H1 (cell line): Measurements from ENCODE around the gene NHLRC2. TPM values are rescaled to one million over a fixed set of nuclear protein-coding genes. Genes with fewer than 3 reads are reported as not detected.

Experiments used
- CTCF ChIA-PET: fragments of 300-600 bp; sonication (Branson Sonifier 250); formaldehyde crosslinking; loops from one replicate; lab custom pipeline; 2021; ENCODE audit not compliant: partially characterized antibody; lab: Charles Lee
- POLR2A ChIA-PET: fragments of 300-600 bp; sonication (Branson Sonifier 250); formaldehyde crosslinking; loops from one replicate; lab custom pipeline; 2021; ENCODE audit warnings: inconsistent platforms; ENCODE audit not compliant: partially characterized antibody; lab: Charles Lee
- DNase-seq, 2 experiments: peaks; one replicate each; pipeline versions ENCODE4 v3.0.0 to v3.0.0-alpha.2; 2010 to 2022; ENCODE audit warnings: low spot score in 2 of 2, low read depth in 1 of 2, mixed read lengths in 1 of 2
- FAIRE-seq: peaks from 2 replicates; lab custom pipeline; 2011; peaks lifted over from hg19 to GRCh38; lab: Jason Lieb, UNC
- H2AFZ ChIP-seq: 2 replicates; pipeline ENCODE4 v1.8.1; 2012; ENCODE audit warnings: low read length, inconsistent platforms
- H2AK5ac ChIP-seq: 2 replicates; pipeline ENCODE4 v1.6.1; 2013; ENCODE audit warnings: low read depth, low read length
- H2BK120ac ChIP-seq: replicated peaks from 2 replicates; pipeline ENCODE3; 2013; ENCODE audit warnings: low read depth, low read length, inconsistent platforms
- H2BK12ac ChIP-seq: 2 replicates; pipeline ENCODE4 v1.6.1; 2013; ENCODE audit warnings: low read depth, low read length
- H2BK15ac ChIP-seq: 2 replicates; pipeline ENCODE4 v1.6.1; 2013; ENCODE audit warnings: low read length
- H2BK20ac ChIP-seq: 2 replicates; pipeline ENCODE4 v1.6.1; 2013; ENCODE audit warnings: low read length
- H2BK5ac ChIP-seq: 2 replicates; pipeline ENCODE4 v1.6.1; 2013; ENCODE audit warnings: low read depth, low read length
- H3K14ac ChIP-seq: 2 replicates; pipeline ENCODE4 v1.6.1; 2013; ENCODE audit warnings: inconsistent platforms; ENCODE audit not compliant: insufficient read length
- H3K18ac ChIP-seq: 2 replicates; pipeline ENCODE4 v1.6.1; 2013; ENCODE audit warnings: low read length; ENCODE audit errors: extremely low read depth
- H3K23ac ChIP-seq: 2 replicates; pipeline ENCODE4 v1.6.1; 2013; ENCODE audit warnings: inconsistent platforms; ENCODE audit not compliant: insufficient read length
- H3K23me2 ChIP-seq: 2 replicates; pipeline ENCODE4 v1.6.1; 2013; ENCODE audit warnings: low read depth, low read length
- H3K27ac ChIP-seq: 2 replicates; pipeline ENCODE4 v1.6.1; 2011; ENCODE audit warnings: low read depth, low read length, inconsistent platforms
- H3K27me3 ChIP-seq, 4 experiments: replicated peaks in 1 of 4; 1 replicate in 1 of 4; 2 replicates in 3 of 4; pipeline versions ENCODE4 v1.6.1 to v1.8.1; 2011 to 2013; ENCODE audit warnings: low read length in 3 of 4, mild to moderate bottlenecking in 3 of 4, inconsistent platforms in 2 of 4, mixed read lengths in 2 of 4, moderate library complexity in 1 of 4; ENCODE audit not compliant: control insufficient read depth in 3 of 4, insufficient read depth in 3 of 4; ENCODE audit errors: extremely low read depth in 1 of 4
- H3K36me3 ChIP-seq, 4 experiments: 2 replicates each; pipeline versions ENCODE4 v1.6.1 to v1.8.1; 2011 to 2013; ENCODE audit warnings: mild to moderate bottlenecking in 4 of 4, low read length in 3 of 4, moderate library complexity in 2 of 4, control low read depth in 1 of 4, inconsistent platforms in 1 of 4; ENCODE audit not compliant: insufficient read depth in 4 of 4, control insufficient read depth in 2 of 4
- H3K4ac ChIP-seq: replicated peaks from 2 replicates; pipeline ENCODE3; 2013; ENCODE audit warnings: low read length, low read depth, mixed read lengths, inconsistent platforms; ENCODE audit not compliant: insufficient read length
- H3K4me1 ChIP-seq, 4 experiments: replicated peaks in 1 of 4; 1 replicate in 1 of 4; 2 replicates in 3 of 4; pipeline versions ENCODE4 v1.6.1 to v1.8.1; 2011 to 2013; ENCODE audit warnings: low read length in 3 of 4, inconsistent platforms in 2 of 4, mixed read lengths in 1 of 4; ENCODE audit not compliant: insufficient read depth in 4 of 4, control insufficient read depth in 3 of 4
- H3K4me2 ChIP-seq, 2 experiments: 2 replicates each; pipeline versions ENCODE4 v1.6.1 to v1.8.1; 2011 to 2013; ENCODE audit warnings: low read depth in 2 of 2, low read length in 2 of 2, control low read depth in 1 of 2, inconsistent platforms in 1 of 2, mild to moderate bottlenecking in 1 of 2; ENCODE audit not compliant: insufficient read depth in 1 of 2
- H3K4me3 ChIP-seq, 4 experiments: fragments of 200-600, 300-600 bp in 1 of 4; sonication (generic), shearing (Covaris generic), sonication (Bioruptor Twin) in 1 of 4; 2 replicates each; pipeline versions ENCODE4 v1.5.1 to v1.8.1; 2011 to 2016; ENCODE audit warnings: low read length in 4 of 4, low read depth in 3 of 4, control low read depth in 2 of 4, inconsistent platforms in 2 of 4, mild to moderate bottlenecking in 2 of 4, mixed read lengths in 1 of 4, moderate library complexity in 1 of 4; ENCODE audit not compliant: insufficient read depth in 2 of 4; ENCODE audit errors: extremely low read depth in 1 of 4
- H3K56ac ChIP-seq: replicated peaks from 2 replicates; pipeline ENCODE3; 2013; ENCODE audit warnings: low read depth, mild to moderate bottlenecking, mixed read lengths, low read length, inconsistent platforms; ENCODE audit not compliant: insufficient read length
- H3K79me1 ChIP-seq: 2 replicates; pipeline ENCODE4 v1.6.1; 2013; ENCODE audit warnings: low read depth, low read length, control low read depth
- H3K79me2 ChIP-seq, 2 experiments: 2 replicates each; pipeline versions ENCODE4 v1.6.1 to v1.8.1; 2012 to 2013; ENCODE audit warnings: low read length in 2 of 2, mild to moderate bottlenecking in 2 of 2, inconsistent platforms in 1 of 2; ENCODE audit not compliant: insufficient read depth in 2 of 2, control insufficient read depth in 1 of 2
- H3K9ac ChIP-seq, 4 experiments: replicated peaks in 1 of 4; 1 replicate in 1 of 4; 2 replicates in 3 of 4; pipeline versions ENCODE4 v1.6.1 to v1.8.1; 2011 to 2013; ENCODE audit warnings: low read depth in 3 of 4, low read length in 3 of 4, control low read depth in 2 of 4, mild to moderate bottlenecking in 2 of 4, moderate library complexity in 2 of 4, inconsistent platforms in 1 of 4; ENCODE audit errors: extremely low read depth in 1 of 4
- H3K9me3 ChIP-seq, 2 experiments: 2 replicates each; pipeline versions ENCODE4 v1.6.1 to v1.8.1; 2012 to 2013; ENCODE audit warnings: mild to moderate bottlenecking in 2 of 2, moderate library complexity in 2 of 2, control low read depth in 1 of 2, inconsistent platforms in 1 of 2, low read depth in 1 of 2, low read length in 1 of 2, mixed read lengths in 1 of 2; ENCODE audit not compliant: insufficient read depth in 2 of 2
- H4K20me1 ChIP-seq, 2 experiments: replicated peaks in 1 of 2; 2 replicates each; pipeline versions ENCODE3 to v1.8.1; 2011 to 2013; ENCODE audit warnings: inconsistent platforms in 2 of 2, low read length in 2 of 2, mild to moderate bottlenecking in 1 of 2; ENCODE audit not compliant: insufficient read depth in 2 of 2, control insufficient read depth in 1 of 2
- H4K5ac ChIP-seq: 2 replicates; pipeline ENCODE4 v1.6.1; 2013; ENCODE audit warnings: low read length, low read depth, mixed read lengths, inconsistent platforms; ENCODE audit not compliant: insufficient read length
- H4K8ac ChIP-seq: 2 replicates; pipeline ENCODE4 v1.8.0; 2013; ENCODE audit warnings: mild to moderate bottlenecking, moderate library complexity, low read length, inconsistent platforms; ENCODE audit not compliant: insufficient read depth; ENCODE audit errors: extremely low read depth
- H4K91ac ChIP-seq: replicated peaks from 2 replicates; pipeline ENCODE3; 2013; ENCODE audit warnings: low read length, mixed read lengths, inconsistent platforms; ENCODE audit not compliant: insufficient read length
- CHD2 ChIP-seq: IDR thresholded peaks from 2 replicates; pipeline ENCODE4 v1.6.1; 2012; ENCODE audit warnings: low read length, improper control_type of control experiment
- EP300 ChIP-seq, 2 experiments: IDR thresholded peaks; 1 replicate in 1 of 2; 2 replicates in 1 of 2; pipeline ENCODE4 v1.6.1; 2011 to 2012; ENCODE audit warnings: low read depth in 2 of 2, low read length in 2 of 2, mild to moderate bottlenecking in 2 of 2, borderline replicate concordance in 1 of 2, inconsistent platforms in 1 of 2, moderate library complexity in 1 of 2
- GABPA ChIP-seq: IDR thresholded peaks from 2 replicates; pipeline ENCODE4 v1.6.1; 2011; ENCODE audit warnings: mild to moderate bottlenecking, low read length, moderate library complexity, borderline replicate concordance; ENCODE audit not compliant: insufficient read depth
- GTF2F1 ChIP-seq: IDR thresholded peaks from 2 replicates; pipeline ENCODE4 v1.6.1; 2012; ENCODE audit warnings: low read depth, low read length, improper control_type of control experiment, borderline replicate concordance
- JUND ChIP-seq: IDR thresholded peaks from 2 replicates; pipeline ENCODE4 v1.6.1; 2011; ENCODE audit warnings: mild to moderate bottlenecking, improper control_type of control experiment, low read length
- KDM5A ChIP-seq: fragments of 200-600 bp; IDR thresholded peaks from 2 replicates; pipeline ENCODE4 v1.7.1; 2012; ENCODE audit warnings: mild to moderate bottlenecking, low read length, inconsistent platforms, mixed read lengths
- MAFK ChIP-seq: IDR thresholded peaks from 2 replicates; pipeline ENCODE4 v1.6.1; 2012; ENCODE audit warnings: low read depth, mild to moderate bottlenecking, improper control_type of control experiment, low read length
- PHF8 ChIP-seq: fragments of 200-600 bp; sonication (generic); conservative IDR thresholded peaks from 2 replicates; pipeline ENCODE4 v1.7.1; 2012; ENCODE audit warnings: low read depth, mild to moderate bottlenecking, inconsistent platforms, low read length, moderate library complexity
- POLR2A ChIP-seq, 2 experiments: IDR thresholded peaks; 1 replicate in 1 of 2; 2 replicates in 1 of 2; pipeline ENCODE4 v1.6.1; 2011; ENCODE audit warnings: low read depth in 2 of 2, low read length in 2 of 2, mild to moderate bottlenecking in 2 of 2; ENCODE audit errors: control extremely low read depth in 1 of 2
- POLR2AphosphoS5 ChIP-seq: IDR thresholded peaks from 2 replicates; pipeline ENCODE4 v1.6.1; 2011; ENCODE audit warnings: low read depth, low read length
- RAD21 ChIP-seq, 2 experiments: IDR thresholded peaks in 1 of 2; conservative IDR thresholded peaks in 1 of 2; 2 replicates each; pipeline ENCODE4 v1.6.1; 2011; ENCODE audit warnings: low read depth in 2 of 2, low read length in 2 of 2, improper control_type of control experiment in 1 of 2, inconsistent platforms in 1 of 2, mild to moderate bottlenecking in 1 of 2, moderate library complexity in 1 of 2
- RXRA ChIP-seq: IDR thresholded peaks from 2 replicates; pipeline ENCODE4 v1.6.1; 2011; ENCODE audit warnings: low read depth, mild to moderate bottlenecking, low read length, moderate library complexity; ENCODE audit not compliant: insufficient read depth
- SP1 ChIP-seq: IDR thresholded peaks from 2 replicates; pipeline ENCODE4 v1.6.1; 2011; ENCODE audit warnings: low read depth, low read length
- SRF ChIP-seq: IDR thresholded peaks from 2 replicates; pipeline ENCODE4 v1.6.1; 2011; ENCODE audit warnings: mild to moderate bottlenecking, low read depth, low read length, moderate library complexity
- TBP ChIP-seq: IDR thresholded peaks from 2 replicates; pipeline ENCODE4 v1.6.1; 2011; ENCODE audit warnings: low read depth, low read length, improper control_type of control experiment
- WGBS, 2 experiments: shearing (Covaris generic) in 1 of 2; methylation state at CpG; one replicate each; pipeline versions ENCODE4 v1.1.6 to v1.1.7; 2013 to 2015; ENCODE audit warnings: low lambda C conversion rate in 2 of 2, mixed read lengths in 2 of 2, inconsistent platforms in 1 of 2, low coverage in 1 of 2, missing lambda C conversion rate in 1 of 2; ENCODE audit not compliant: insufficient replicate concordance in 2 of 2, insufficient coverage in 1 of 2, insufficient read length in 1 of 2; ENCODE audit errors: extremely low coverage in 1 of 2, missing lambda C conversion rate in 1 of 2; 5-methylcytosine and 5-hydroxymethylcytosine counted together
- polyA plus RNA-seq, 7 experiments: library from polyadenylated mRNA; depleted of rRNA in 3 of 7; stranded (reverse) in 5 of 7; unstranded in 2 of 7; fragments of >200 nt in 5 of 7; fragments of 200-250 nt in 2 of 7; gene quantifications; 1 replicate in 5 of 7; 2 replicates in 1 of 7; 4 replicates in 1 of 7; pipeline versions ENCODE4 v1.2.1 to v1.2.3, GENCODE V29; 2011 to 2013; ENCODE audit warnings: missing spikeins in 2 of 7, mixed read lengths in 2 of 7
- total RNA-seq: library from RNA; stranded (reverse); fragmentation: NEBNext Ultra II Directional; extraction: Animal tissue kit (Norgen Biotek cat#: 25700); gene quantifications from 2 replicates; pipeline ENCODE4 v1.2.1, GENCODE V29; 2021

The NHLRC2 gene
- total and polyA plus RNA-seq, 2 of the 8 experiments (the other 6 are each of a cell fraction or from before 2014, with no cell fraction given) = 4.9 to 25.6 TPM

- 92% methylated on average over 7 of the region's 7 CpGs; no CpG with 5 or more reads in 1 of the 2 experiments for WGBS, 2 experiments
- TF ChIP-seq GABPA (no peak), POLR2AphosphoS5 (no peak), TBP (no peak), JUND (no peak), PHF8 (no peak), SRF (no peak), CHD2 (no peak), RAD21 (IDR thresholded peaks at IDR 0.05 in 1 of 2, conservative IDR thresholded peaks at IDR 0.05 in 1 of 2; ENCODE audit: low read depth in 2 of 2, low read length in 2 of 2) (no peak), KDM5A (no peak), MAFK (no peak), RXRA (no peak), SP1 (no peak), POLR2A (IDR thresholded peaks at IDR 0.05; ENCODE audit: control extremely low read depth in 1 of 2, low read depth in 2 of 2, low read length in 2 of 2) (no peak), EP300 (IDR thresholded peaks at IDR 0.05; ENCODE audit: borderline replicate concordance in 1 of 2, low read depth in 2 of 2, low read length in 2 of 2) (no peak), GTF2F1 (no peak)
Observed at GRCh38 chr10:113849946-113850345, 4.5 kb upstream of the NHLRC2 start.

More at GRCh38 chr10:113849946-113850345, 4.5 kb upstream of the NHLRC2 start:
- H3K14ac ChIP-seq = no peak overlapping the region
- peaks cover 6% of the 10 kb centered on the region; the same call in 1 of the 2 replicates for H3K23me2 ChIP-seq
- H3K4me2 ChIP-seq = no peak overlapping the region
- no peak overlapping the region for H3K56ac ChIP-seq
- DNase-seq = no peak
- H2AK5ac ChIP-seq = no peak overlapping the region
- peaks cover 0 to 12% (median 3%) of the 10 kb centered on the region in 4 experiments; a peak in 4 of 8 replicates for H3K36me3 ChIP-seq
- H2BK5ac ChIP-seq = no peak overlapping the region
- FAIRE-seq = no peak
- no peak overlapping the region for H3K4me3 ChIP-seq
- ChIA-PET CTCF (no interaction called here), POLR2A (no interaction called here)
- H3K18ac ChIP-seq = no peak overlapping the region
- H3K79me2 ChIP-seq = peaks cover 0 to 13% of the 10 kb centered on the region in 2 experiments; a peak in 2 of 4 replicates
- H3K79me1 ChIP-seq = no peaks in the 10 kb centered on the region
- H2BK15ac ChIP-seq = no peak overlapping the region
- no peaks in the 10 kb centered on the region for H4K20me1 ChIP-seq
- H3K23ac ChIP-seq = no peak overlapping the region
- no peak overlapping the region for H4K8ac ChIP-seq
- H2BK12ac ChIP-seq = no peak overlapping the region
- no peak overlapping the region for H2AFZ ChIP-seq
- no peak overlapping the region for H2BK120ac ChIP-seq
- no peaks in the 10 kb centered on the region for H3K9me3 ChIP-seq
- H3K4me1 ChIP-seq = peaks cover 0 to 2% (median 0%) of the 10 kb centered on the region in 4 experiments; a peak in 1 of 7 replicates
- no peak overlapping the region for H3K9ac ChIP-seq
- no peak overlapping the region for H2BK20ac ChIP-seq
- H3K4ac ChIP-seq = no peak overlapping the region
- H4K91ac ChIP-seq = no peak overlapping the region
- H3K27me3 ChIP-seq = no peaks in the 10 kb centered on the region
- H4K5ac ChIP-seq = no peak overlapping the region
- no peak overlapping the region for H3K27ac ChIP-seq
